HCT116 (cell line): Measurements from ENCODE around the gene LMAN1L. TPM values are rescaled to one million over a fixed set of nuclear protein-coding genes. Genes with fewer than 3 reads are reported as not detected.

Experiments
- ATAC-seq: fragments of 200-7000 bp; cut with Tn5 transposase; 2 replicates; pipeline ENCODE4 v1.9.1; 2020; ENCODE audit warnings: mild to moderate bottlenecking, moderate library complexity
- BruUV-seq: library from RNA; stranded (reverse); fragments of 400-500 nt; replicated peaks from 2 replicates; lab custom pipeline; 2021; lab: Mats Ljungman, UMichigan
- CTCF ChIA-PET: fragments of 300-600 bp; sonication (Branson Sonifier 250); formaldehyde crosslinking; loops from one replicate; lab custom pipeline; 2021; ENCODE audit warnings: antibody characterized with exemption; lab: Charles Lee
- POLR2A ChIA-PET: fragments of 300-600, 350-600 bp; sonication (Branson Sonifier 250); formaldehyde crosslinking; loops from one replicate; lab custom pipeline; 2021; ENCODE audit warnings: antibody characterized with exemption; lab: Charles Lee
- RAD21 ChIA-PET, 2 experiments: fragments of 300-600 bp; sonication (Branson Sonifier 250); formaldehyde crosslinking; loops; one replicate each; lab custom pipeline; 2023; ENCODE audit warnings: low total read pairs in 2 of 2; ENCODE audit not compliant: uncharacterized antibody in 2 of 2, unreplicated experiment in 2 of 2, low non-redundant PET in 1 of 2; lab: Charles Lee
- DNase-seq: peaks from one replicate; pipeline ENCODE4 v3.0.0-alpha.2; 2010; ENCODE audit warnings: low read depth, low spot score
- H2AFZ ChIP-seq: fragments of 200-600 bp; shearing (Covaris generic), sonication (generic); 2 replicates; pipeline ENCODE4 v1.6.1; 2017; ENCODE audit warnings: low read depth, mixed run types, mixed read lengths, antibody characterized with exemption, low read length; ENCODE audit not compliant: poor library complexity, severe bottlenecking
- H3K27ac ChIP-seq: 2 replicates; pipeline ENCODE4 v1.5.1; 2012; ENCODE audit warnings: low read depth, low read length
- H3K27me3 ChIP-seq: fragments of 200-600 bp; sonication (generic); 2 replicates; pipeline ENCODE4 v1.6.1; 2016; ENCODE audit warnings: mixed run types, low read length, mixed read lengths; ENCODE audit not compliant: insufficient read depth
- H3K36me3 ChIP-seq, 2 experiments: fragments of 200-500 bp in 1 of 2; fragments of 200-600 bp in 1 of 2; sonication (Bioruptor generic) in 1 of 2; sonication (generic) in 1 of 2; 2 replicates each; pipeline versions ENCODE4 v1.5.1 to v1.6.1; 2014 to 2016; ENCODE audit warnings: low read length in 2 of 2, inconsistent platforms in 1 of 2, mixed read lengths in 1 of 2, mixed run types in 1 of 2; ENCODE audit not compliant: insufficient read depth in 2 of 2, control insufficient read depth in 1 of 2
- H3K4me1 ChIP-seq, 2 experiments: fragments of 200-600 bp in 1 of 2; sonication (generic) in 1 of 2; 2 replicates each; pipeline versions ENCODE4 v1.5.1 to v1.6.1; 2012 to 2017; ENCODE audit warnings: low read length in 2 of 2, inconsistent platforms in 1 of 2, mild to moderate bottlenecking in 1 of 2, mixed read lengths in 1 of 2, mixed run types in 1 of 2, moderate library complexity in 1 of 2; ENCODE audit not compliant: insufficient read depth in 2 of 2, control insufficient read depth in 1 of 2
- H3K4me2 ChIP-seq: fragments of 200-600 bp; sonication (generic); 2 replicates; pipeline ENCODE4 v1.6.1; 2017; ENCODE audit warnings: mixed run types, low read length, mixed read lengths
- H3K4me3 ChIP-seq, 2 experiments: fragments of 200-600 bp in 1 of 2; sonication (generic) in 1 of 2; replicated peaks in 1 of 2; 2 replicates each; pipeline ENCODE4 v1.5.1; 2011 to 2016; ENCODE audit warnings: low read length in 2 of 2, control low read depth in 1 of 2, low read depth in 1 of 2, mild to moderate bottlenecking in 1 of 2, mixed read lengths in 1 of 2, mixed run types in 1 of 2
- H3K79me2 ChIP-seq: fragments of 200-600 bp; sonication (generic); 2 replicates; pipeline ENCODE4 v1.6.1; 2017; ENCODE audit warnings: mild to moderate bottlenecking, mixed run types, low read length, moderate library complexity, mixed read lengths; ENCODE audit not compliant: insufficient read depth
- H3K9ac ChIP-seq: fragments of 200-600 bp; sonication (generic); 2 replicates; pipeline ENCODE4 v1.6.1; 2016; ENCODE audit warnings: low read length, mixed read lengths
- H3K9me2 ChIP-seq: fragments of 200-600 bp; sonication (generic), shearing (Covaris generic); 2 replicates; pipeline ENCODE4 v1.6.1; 2017; ENCODE audit warnings: mixed run types, mild to moderate bottlenecking, moderate library complexity; ENCODE audit not compliant: insufficient read depth
- H3K9me3 ChIP-seq, 2 experiments: fragments of 200-500 bp in 1 of 2; fragments of 200-600 bp in 1 of 2; sonication (Bioruptor generic) in 1 of 2; sonication (generic) in 1 of 2; 2 replicates each; pipeline ENCODE4 v1.6.1; 2014 to 2017; ENCODE audit warnings: low read length in 2 of 2, mixed read lengths in 2 of 2, inconsistent platforms in 1 of 2, low read depth in 1 of 2, mild to moderate bottlenecking in 1 of 2, mixed run types in 1 of 2, moderate library complexity in 1 of 2; ENCODE audit not compliant: control insufficient read depth in 1 of 2, insufficient read depth in 1 of 2
- H4K20me1 ChIP-seq: fragments of 200-600 bp; sonication (generic), shearing (Covaris generic); 2 replicates; pipeline ENCODE4 v1.6.1; 2017; ENCODE audit warnings: mixed run types, mild to moderate bottlenecking, moderate library complexity; ENCODE audit not compliant: insufficient read depth
- ATF3 ChIP-seq: IDR thresholded peaks from 2 replicates; pipeline ENCODE4 v1.6.1; 2012
- CTCF ChIP-seq, 3 experiments: fragments of 200-600 bp in 1 of 3; sonication (generic) in 1 of 3; IDR thresholded peaks in 2 of 3; conservative IDR thresholded peaks in 1 of 3; 2 replicates each; pipeline ENCODE4 v1.5.1; 2012 to 2017; ENCODE audit warnings: low read depth in 2 of 3, low read length in 2 of 3, antibody characterized with exemption in 1 of 3, borderline replicate concordance in 1 of 3, control low read depth in 1 of 3, mild to moderate bottlenecking in 1 of 3, mixed read lengths in 1 of 3, mixed run types in 1 of 3, moderate library complexity in 1 of 3; ENCODE audit not compliant: insufficient read depth in 1 of 3
- ELF1 ChIP-seq: IDR thresholded peaks from 2 replicates; pipeline ENCODE4 v1.6.1; 2012; ENCODE audit warnings: low read depth, borderline replicate concordance
- EZH2 ChIP-seq: fragments of 200-600 bp; sonication (generic); IDR thresholded peaks from 2 replicates; pipeline ENCODE4 v1.6.1; 2017; ENCODE audit warnings: antibody characterized with exemption, mixed run types
- EZH2phosphoT487 ChIP-seq: fragments of 200-600 bp; IDR thresholded peaks from 2 replicates; pipeline ENCODE4 v1.6.1; 2018; ENCODE audit warnings: antibody characterized with exemption, borderline replicate concordance
- MAX ChIP-seq: IDR thresholded peaks from 2 replicates; pipeline ENCODE4 v1.6.1; 2012
- POLR2A ChIP-seq: IDR thresholded peaks from 2 replicates; pipeline ENCODE4 v1.7.0; 2011; ENCODE audit warnings: borderline replicate concordance; ENCODE audit not compliant: insufficient read depth, insufficient read length; ENCODE audit errors: extremely low read depth
- RAD21 ChIP-seq: IDR thresholded peaks from 2 replicates; pipeline ENCODE4 v1.6.1; 2012; ENCODE audit warnings: low read depth, mild to moderate bottlenecking
- ZNF274 ChIP-seq: fragments of 200-500 bp; sonication (Bioruptor generic); IDR thresholded peaks from 2 replicates; pipeline ENCODE4 v1.6.1; 2014; ENCODE audit warnings: mild to moderate bottlenecking, low read depth, low read length, inconsistent platforms
- intact Hi-C: fragments of 100-400 bp; cut with micrococcal nuclease; formaldehyde crosslinking; loops from 2 replicates; pipeline ENCODE4 v1.10.0; 2022
- total RNA-seq: library from RNA; stranded (reverse); gene quantifications from one replicate; pipeline ENCODE4 v1.2.1, GENCODE V29; 2021; ENCODE audit not compliant: unreplicated experiment

The LMAN1L gene
- total RNA-seq, 1 experiment from 2014 or later, result 0.17 TPM

- H3K27ac ChIP-seq, result no peak overlapping the region
- POLR2A ChIA-PET, result interaction anchor here (0.8 kb wide), 1 partner anchor 17 kb away, joined by 3 read pairs; no protein-coding TSS in a partner anchor
- intact Hi-C loops, result no loop called here
Observed at GRCh38 chr15:74777769-74778598, 34.7 kb upstream of the LMAN1L start.

GRCh38 chr15:74778599-74778970 is 34.0 kb upstream of the LMAN1L start:
- ChIA-PET POLR2A (no interaction called here), RAD21 (no interaction called here), CTCF (interaction anchor here (0.8 to 2.1 kb wide), 5 partner anchors 9 to 157 kb away, joined by 3 to 9 read pairs (median 4); no protein-coding TSS in a partner anchor)
- ATAC-seq, result no peak
- intact Hi-C loops, result no loop called here
- no peak for TF ChIP-seq EZH2
- TF ChIP-seq POLR2A, result no peak
- no peak for TF ChIP-seq EZH2phosphoT487
- TF ChIP-seq ATF3, result no peak
- no peak for TF ChIP-seq MAX
- TF ChIP-seq CTCF (IDR thresholded peaks at IDR 0.05 in 2 of 3, conservative IDR thresholded peaks at IDR 0.05 in 1 of 3; ENCODE audit: borderline replicate concordance in 1 of 3, insufficient read depth in 1 of 3, low read depth in 2 of 3, low read length in 2 of 3), result no peak
- no peak for TF ChIP-seq RAD21
- no peak for TF ChIP-seq ZNF274
- no peak for DNase-seq
- no peaks in the 10 kb centered on the region for H3K9me2 ChIP-seq
- H3K27ac ChIP-seq, result no peak overlapping the region
- H3K4me1 ChIP-seq, result peaks cover 9 to 15% of the 10 kb centered on the region in 2 experiments
- H3K27me3 ChIP-seq, result no peaks in the 10 kb centered on the region
- BruUV-seq, result no TSS peak
- no peaks in the 10 kb centered on the region; a peak in 1 of 4 replicates for H3K36me3 ChIP-seq
- peaks cover 12% of the 10 kb centered on the region for H3K79me2 ChIP-seq
- no peak overlapping the region for H3K9ac ChIP-seq
- H3K4me3 ChIP-seq, result no peak overlapping the region
- H4K20me1 ChIP-seq, result no peaks in the 10 kb centered on the region
- no peak overlapping the region for H3K4me2 ChIP-seq
- H3K9me3 ChIP-seq, result no peaks in the 10 kb centered on the region
- H2AFZ ChIP-seq, result no peak overlapping the region

More at GRCh38 chr15:74777769-74778598, 34.7 kb upstream of the LMAN1L start:
- ChIA-PET CTCF (interaction anchor here (0.9 to 1.4 kb wide), 4 partner anchors 9 to 124 kb away, joined by 3 to 9 read pairs (median 4); no protein-coding TSS in a partner anchor), RAD21 (no interaction called here)
- Histone ChIP-seq H3K9me3 (no peaks in the 10 kb centered on the region), H3K4me3 (no peak overlapping the region), H3K9ac (no peak overlapping the region), H3K36me3 (no peaks in the 10 kb centered on the region; a peak in 1 of 4 replicates), H2AFZ (no peak overlapping the region), H3K4me1 (peaks cover 6 to 9% of the 10 kb centered on the region in 2 experiments; a peak in 3 of 4 replicates), H3K27me3 (no peaks in the 10 kb centered on the region), H3K4me2 (no peak overlapping the region), H3K9me2 (no peaks in the 10 kb centered on the region), H3K79me2 (peaks cover 6% of the 10 kb centered on the region), H4K20me1 (no peaks in the 10 kb centered on the region)
- BruUV-seq, result no TSS peak
- TF ChIP-seq ELF1 (no peak), ATF3 (no peak)
- DNase-seq, result no peak
- ATAC-seq, result no peak
